Liver (tissue), 9 donors: ENCODE results near the gene TMEM44. TPM values are rescaled to one million over a fixed set of nuclear protein-coding genes. Genes with fewer than 3 reads are reported as not detected.

Source experiments
- DNase-seq: peaks from one replicate; pipeline ENCODE4 v3.0.0-alpha.2; 2017; ENCODE audit warnings: low spot score
- H3K27ac ChIP-seq, 2 donors: one replicate each; pipeline ENCODE4 v1.7.0; 2013; ENCODE audit warnings: inconsistent platforms in 2 of 2, low read length in 2 of 2, control low read depth in 1 of 2, low read depth in 1 of 2, mild to moderate bottlenecking in 1 of 2
- H3K27me3 ChIP-seq, 4 donors: one replicate each; pipeline versions ENCODE4 v1.6.1 to v1.7.0; 2013; ENCODE audit warnings: low read length in 3 of 4, inconsistent platforms in 1 of 4, mild to moderate bottlenecking in 1 of 4, moderate library complexity in 1 of 4; ENCODE audit not compliant: control insufficient read depth in 4 of 4, insufficient read depth in 4 of 4
- H3K36me3 ChIP-seq, 4 donors: one replicate each; pipeline versions ENCODE4 v1.6.1 to v1.7.0; 2013; ENCODE audit warnings: low read length in 3 of 4, mild to moderate bottlenecking in 3 of 4, low read depth in 1 of 4, moderate library complexity in 1 of 4; ENCODE audit not compliant: control insufficient read depth in 4 of 4, insufficient read depth in 3 of 4
- H3K4me1 ChIP-seq, 4 donors: one replicate each; pipeline versions ENCODE4 v1.6.1 to v1.7.0; 2013; ENCODE audit warnings: low read length in 3 of 4, mild to moderate bottlenecking in 3 of 4, moderate library complexity in 1 of 4; ENCODE audit not compliant: control insufficient read depth in 4 of 4, insufficient read depth in 4 of 4
- H3K4me3 ChIP-seq, 3 donors: one replicate each; pipeline versions ENCODE4 v1.6.1 to v1.7.0; 2013; ENCODE audit warnings: low read length in 3 of 3, control low read depth in 1 of 3, low read depth in 1 of 3, mild to moderate bottlenecking in 1 of 3
- H3K9ac ChIP-seq, 2 donors: one replicate each; pipeline ENCODE4 v1.7.0; 2013; ENCODE audit warnings: low read length in 2 of 2, mild to moderate bottlenecking in 2 of 2, moderate library complexity in 2 of 2, control low read depth in 1 of 2, low read depth in 1 of 2
- H3K9me3 ChIP-seq, 4 donors: one replicate each; pipeline versions ENCODE4 v1.6.1 to v1.7.0; 2013; ENCODE audit warnings: low read length in 3 of 4; ENCODE audit not compliant: control insufficient read depth in 4 of 4
- CTCF ChIP-seq: fragments of 150-350 bp; IDR thresholded peaks from 2 replicates; pipeline ENCODE4 v1.5.1; 2017; ENCODE audit warnings: improper control_type of control experiment, low read depth, low read length; ENCODE audit not compliant: missing input control
- EGR1 ChIP-seq, 2 donors: IDR thresholded peaks; 2 replicates each; pipeline ENCODE4 v1.6.1; 2016 to 2018; ENCODE audit warnings: antibody characterized with exemption in 2 of 2, low read depth in 2 of 2
- FOXA1 ChIP-seq: IDR thresholded peaks from 2 replicates; pipeline ENCODE4 v1.6.1; 2016; ENCODE audit warnings: antibody characterized with exemption
- FOXA2 ChIP-seq: IDR thresholded peaks from 2 replicates; pipeline ENCODE4 v1.6.1; 2016; ENCODE audit warnings: antibody characterized with exemption
- GABPA ChIP-seq, 2 donors: IDR thresholded peaks in 1 of 2; conservative IDR thresholded peaks in 1 of 2; 2 replicates each; pipeline ENCODE4 v1.6.1; 2016; ENCODE audit warnings: antibody characterized with exemption in 2 of 2, mild to moderate bottlenecking in 1 of 2, moderate library complexity in 1 of 2
- HNF4A ChIP-seq, 2 donors: conservative IDR thresholded peaks; 2 replicates each; pipeline ENCODE4 v1.6.1; 2016; ENCODE audit warnings: antibody characterized with exemption in 2 of 2, mild to moderate bottlenecking in 2 of 2
- HNF4G ChIP-seq: IDR thresholded peaks from 2 replicates; pipeline ENCODE4 v1.6.1; 2016; ENCODE audit warnings: antibody characterized with exemption
- JUND ChIP-seq, 2 donors: IDR thresholded peaks; 2 replicates each; pipeline ENCODE4 v1.6.1; 2016; ENCODE audit warnings: antibody characterized with exemption in 2 of 2
- NR2F2 ChIP-seq: IDR thresholded peaks from 2 replicates; pipeline ENCODE4 v1.6.1; 2016; ENCODE audit warnings: antibody characterized with exemption
- RAD21 ChIP-seq, 2 donors: IDR thresholded peaks; 2 replicates each; pipeline ENCODE4 v1.6.1; 2016; ENCODE audit warnings: antibody characterized with exemption in 2 of 2, mild to moderate bottlenecking in 2 of 2
- REST ChIP-seq: IDR thresholded peaks from 2 replicates; pipeline ENCODE4 v1.6.1; 2016; ENCODE audit warnings: antibody characterized with exemption, mild to moderate bottlenecking
- RXRA ChIP-seq, 2 donors: IDR thresholded peaks; 2 replicates each; pipeline ENCODE4 v1.6.1; 2017 to 2018; ENCODE audit warnings: antibody characterized with exemption in 2 of 2, mild to moderate bottlenecking in 1 of 2
- SP1 ChIP-seq: IDR thresholded peaks from 2 replicates; pipeline ENCODE4 v1.6.1; 2018; ENCODE audit warnings: antibody characterized with exemption, mild to moderate bottlenecking
- TAF1 ChIP-seq: conservative IDR thresholded peaks from 2 replicates; pipeline ENCODE4 v1.6.1; 2016; ENCODE audit warnings: antibody characterized with exemption, mild to moderate bottlenecking
- YY1 ChIP-seq: IDR thresholded peaks from 2 replicates; pipeline ENCODE4 v1.6.1; 2016; ENCODE audit warnings: antibody characterized with exemption, mild to moderate bottlenecking
- WGBS: extraction: QIAGEN DNeasy Blood & Tissue Kit; methylation state at CpG from one replicate; pipeline ENCODE4 v1.1.7; 2013; 5-methylcytosine and 5-hydroxymethylcytosine counted together
- polyA plus RNA-seq, 2 donors: library from polyadenylated mRNA; stranded (reverse) in 1 of 2; unstranded in 1 of 2; fragments of 200-250 nt in 1 of 2; fragments of >200 nt in 1 of 2; fragmentation: Nextera tagmentation in 1 of 2; extraction: Ambion mirVana in 1 of 2; gene quantifications; one replicate each; pipeline versions ENCODE4 v1.2.1 to v1.2.3, GENCODE V29; 2013 to 2015
- total RNA-seq, 2 donors: library from RNA; depleted of rRNA; stranded (reverse); fragments of >200 nt; gene quantifications; one replicate each; pipeline ENCODE4 v1.2.3, GENCODE V29; 2014
- TF ChIP-seq, protein P1 (sequence below): IDR thresholded peaks from 2 replicates; pipeline ENCODE4 v1.6.1; 2016; ENCODE audit warnings: antibody characterized with exemption
- TF ChIP-seq, protein P2 (sequence below): IDR thresholded peaks from 2 replicates; pipeline ENCODE4 v1.6.1; 2016; ENCODE audit warnings: antibody characterized with exemption
- donor health status: healthy.
- donor health status: healthy.
- donor health status: healthy.
- donor health status: healthy.
- donor health status: healthy.

Gene TMEM44
- total and polyA plus RNA-seq, 4 donors = 1.8 to 5.0 (median 3.2) TPM

DNA sequence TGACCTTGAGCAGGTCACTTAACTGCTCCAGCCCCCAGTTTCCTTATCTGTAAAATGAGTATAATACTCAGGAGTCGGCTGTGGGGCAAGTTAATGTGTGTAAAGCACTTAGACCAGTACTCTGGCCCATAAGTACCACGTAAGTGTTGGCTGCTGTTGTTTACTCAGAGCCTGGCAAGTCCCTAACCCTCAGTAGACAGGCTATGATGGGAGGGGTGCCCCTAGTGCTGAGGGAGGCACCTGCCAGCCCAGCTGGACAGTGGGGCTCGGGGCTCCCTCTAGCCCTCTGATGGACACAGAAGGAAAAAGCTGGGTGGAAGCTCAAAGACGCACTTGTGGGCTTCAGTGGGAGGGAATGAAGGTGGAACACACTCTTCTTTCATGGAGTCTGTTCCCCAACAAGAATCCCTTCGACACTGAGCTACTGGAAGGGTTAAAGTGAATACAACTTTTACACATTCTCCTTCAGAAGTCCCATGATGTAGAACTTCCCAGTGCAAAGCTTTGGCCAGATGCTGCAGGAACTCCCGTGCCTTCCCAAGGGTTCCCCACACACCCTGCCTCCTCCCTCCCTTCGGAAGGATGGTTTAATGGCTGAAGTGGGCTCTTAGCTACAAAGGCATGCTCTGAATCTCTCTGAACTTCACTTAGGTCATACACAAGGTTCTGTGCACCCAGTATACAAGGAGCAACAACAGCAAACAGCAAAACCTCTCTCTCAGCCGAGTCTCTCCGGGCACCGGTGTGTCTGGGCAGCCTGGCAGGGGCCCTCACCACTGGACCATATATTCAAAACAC, 25.4 kb downstream of the TMEM44 start (continued):
- TF ChIP-seq JUND (IDR thresholded peaks at IDR 0.05) (no peak), HNF4G (no peak), FOXA1 (no peak), YY1 (no peak), HNF4A (conservative IDR thresholded peaks at IDR 0.05) (no peak), GABPA (IDR thresholded peaks at IDR 0.05 in 1 of 2, conservative IDR thresholded peaks at IDR 0.05 in 1 of 2) (no peak), TAF1 (no peak)
- TF ChIP-seq, protein P1, sequence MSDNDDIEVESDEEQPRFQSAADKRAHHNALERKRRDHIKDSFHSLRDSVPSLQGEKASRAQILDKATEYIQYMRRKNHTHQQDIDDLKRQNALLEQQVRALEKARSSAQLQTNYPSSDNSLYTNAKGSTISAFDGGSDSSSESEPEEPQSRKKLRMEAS = no peak

DNA sequence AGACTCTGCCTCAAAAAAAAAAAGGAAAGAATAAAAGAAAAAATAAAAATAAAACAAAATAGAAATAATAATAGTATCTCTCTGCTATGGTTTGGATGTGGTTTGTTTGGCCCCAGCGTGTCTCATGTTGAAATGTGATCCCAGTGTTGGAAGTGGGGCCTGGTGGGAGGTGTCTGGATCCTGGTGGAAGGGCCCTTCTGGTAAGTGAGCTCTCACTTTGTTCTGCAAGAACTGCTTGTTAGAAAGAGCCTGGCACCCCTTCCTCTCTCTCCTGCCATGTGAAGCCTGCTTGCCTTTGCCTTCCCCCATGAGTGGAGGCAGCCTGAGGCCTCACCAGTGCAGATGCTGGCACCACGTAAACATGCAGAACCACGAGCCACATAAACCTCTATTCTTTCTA, 26.3 kb downstream of the TMEM44 start:
- Histone ChIP-seq H3K4me3 (no peak overlapping the region), H3K9me3 (no peaks in the 10 kb centered on the region), H3K9ac (no peak overlapping the region), H3K4me1 (no peaks in the 10 kb centered on the region), H3K27me3 (no peaks in the 10 kb centered on the region), H3K36me3 (no peaks in the 10 kb centered on the region), H3K27ac (no peak overlapping the region)
- 94% methylated on average over 3 of the region's 3 CpGs for WGBS
- no peak for DNase-seq
- no peak for TF ChIP-seq RXRA (IDR thresholded peaks at IDR 0.05)
- no peak for TF ChIP-seq FOXA2
- TF ChIP-seq RAD21 (IDR thresholded peaks at IDR 0.05) = no peak
- no peak for TF ChIP-seq CTCF
- no peak for TF ChIP-seq SP1
- TF ChIP-seq TAF1 = no peak
- TF ChIP-seq, protein P2, sequence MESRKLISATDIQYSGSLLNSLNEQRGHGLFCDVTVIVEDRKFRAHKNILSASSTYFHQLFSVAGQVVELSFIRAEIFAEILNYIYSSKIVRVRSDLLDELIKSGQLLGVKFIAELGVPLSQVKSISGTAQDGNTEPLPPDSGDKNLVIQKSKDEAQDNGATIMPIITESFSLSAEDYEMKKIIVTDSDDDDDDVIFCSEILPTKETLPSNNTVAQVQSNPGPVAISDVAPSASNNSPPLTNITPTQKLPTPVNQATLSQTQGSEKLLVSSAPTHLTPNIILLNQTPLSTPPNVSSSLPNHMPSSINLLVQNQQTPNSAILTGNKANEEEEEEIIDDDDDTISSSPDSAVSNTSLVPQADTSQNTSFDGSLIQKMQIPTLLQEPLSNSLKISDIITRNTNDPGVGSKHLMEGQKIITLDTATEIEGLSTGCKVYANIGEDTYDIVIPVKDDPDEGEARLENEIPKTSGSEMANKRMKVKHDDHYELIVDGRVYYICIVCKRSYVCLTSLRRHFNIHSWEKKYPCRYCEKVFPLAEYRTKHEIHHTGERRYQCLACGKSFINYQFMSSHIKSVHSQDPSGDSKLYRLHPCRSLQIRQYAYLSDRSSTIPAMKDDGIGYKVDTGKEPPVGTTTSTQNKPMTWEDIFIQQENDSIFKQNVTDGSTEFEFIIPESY = no peak
- no peak for TF ChIP-seq GABPA (IDR thresholded peaks at IDR 0.05 in 1 of 2, conservative IDR thresholded peaks at IDR 0.05 in 1 of 2)
- TF ChIP-seq JUND (IDR thresholded peaks at IDR 0.05) = no peak
- no peak for TF ChIP-seq REST
- no peak for TF ChIP-seq HNF4G
- TF ChIP-seq NR2F2 = no peak
- TF ChIP-seq EGR1 (IDR thresholded peaks at IDR 0.05; ENCODE audit: low read depth in 2 of 2) = no peak
- TF ChIP-seq, protein P1 = no peak
- TF ChIP-seq HNF4A (conservative IDR thresholded peaks at IDR 0.05) = no peak
